GM18870 (cell line): ENCODE data around the gene ACD.

Source experiments
- ATAC-seq: cut with Tn5 transposase; IDR thresholded peaks from one replicate; pipeline ENCODE4 v1.9.1; 2021; ENCODE audit warnings: moderate library complexity; ENCODE audit not compliant: unreplicated experiment

Gene ACD

GRCh38 chr16:67648088-67648763 lies 11.8 kb downstream of the ACD start:
- no peak for ATAC-seq

DNA sequence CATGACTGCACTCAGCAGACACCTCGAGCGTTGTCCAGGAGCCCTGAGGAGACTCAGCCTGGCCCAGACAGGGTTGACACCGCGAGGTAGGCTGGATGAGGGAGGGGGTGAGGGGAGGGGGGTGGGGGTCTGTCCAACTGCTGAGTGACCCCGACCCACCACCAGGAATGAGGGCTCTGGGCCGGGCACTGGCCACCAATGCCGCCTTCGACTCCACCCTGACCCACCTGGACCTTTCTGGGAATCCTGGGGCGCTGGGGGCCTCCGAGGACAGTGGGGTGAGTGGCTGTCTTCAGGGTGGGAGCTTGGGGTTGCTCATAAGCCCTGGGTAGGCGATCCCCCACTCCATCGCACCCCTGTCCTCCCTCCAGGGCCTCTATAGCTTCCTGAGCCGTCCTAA lies 12.4 kb downstream of the ACD start:
- no peak for ATAC-seq

DNA sequence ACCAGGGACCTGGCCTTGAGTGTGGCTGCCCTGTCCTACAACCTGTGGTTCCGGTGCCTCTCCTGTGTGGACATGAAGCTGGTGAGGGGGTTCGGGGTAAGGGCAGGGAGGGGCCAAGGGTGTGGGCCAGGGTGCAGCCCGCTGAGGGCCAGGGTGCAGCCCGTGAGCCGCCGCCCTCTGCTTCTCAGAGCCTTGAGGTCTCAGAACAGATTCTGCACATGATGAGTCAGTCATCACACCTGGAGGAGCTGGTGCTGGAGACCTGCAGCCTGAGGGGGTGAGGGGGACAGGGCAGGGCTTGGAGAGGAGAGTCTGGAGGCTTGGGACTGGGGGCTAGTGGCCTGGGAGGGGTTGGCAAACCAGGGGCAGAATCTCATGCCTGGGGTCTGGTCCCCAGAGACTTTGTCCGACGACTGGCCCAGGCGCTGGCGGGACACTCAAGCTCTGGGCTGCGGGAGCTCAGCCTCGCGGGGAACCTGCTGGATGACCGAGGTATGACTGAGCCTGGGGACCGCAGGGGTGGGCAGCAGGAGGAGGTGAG lies 12.9 kb downstream of the ACD start:
- ATAC-seq, result no peak

GRCh38 chr16:67645397-67646121 lies 14.5 kb downstream of the ACD start:
- no peak for ATAC-seq

- ATAC-seq, result no peak
Observed at GRCh38 chr16:67644038-67644437, 16.0 kb downstream of the ACD start.

GRCh38 chr16:67641779-67642708 lies 18.0 kb downstream of the ACD start:
- no peak for ATAC-seq

DNA sequence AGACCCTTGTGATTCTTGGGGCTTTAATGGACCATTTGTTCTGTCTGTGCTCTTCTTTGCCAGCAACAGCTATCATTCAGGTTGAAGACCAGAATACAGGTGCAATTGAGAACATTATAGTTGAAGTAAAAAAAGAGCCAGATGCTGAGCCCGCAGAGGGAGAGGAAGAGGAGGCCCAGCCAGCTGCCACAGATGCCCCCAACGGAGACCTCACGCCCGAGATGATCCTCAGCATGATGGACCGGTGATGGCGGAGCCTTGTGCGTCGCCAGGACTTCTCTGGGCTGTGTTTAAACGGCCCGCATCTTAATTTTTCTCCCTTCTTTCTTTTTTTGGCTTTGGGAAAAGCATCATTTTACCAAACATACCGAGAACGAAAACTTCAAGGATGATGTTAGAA lies 22.4 kb downstream of the ACD start:
- no peak for ATAC-seq

- ATAC-seq, result no peak
Observed at GRCh38 chr16:67636713-67637112, 23.3 kb downstream of the ACD start.

- no peak for ATAC-seq
Observed at GRCh38 chr16:67632415-67633172, 27.5 kb downstream of the ACD start.

DNA sequence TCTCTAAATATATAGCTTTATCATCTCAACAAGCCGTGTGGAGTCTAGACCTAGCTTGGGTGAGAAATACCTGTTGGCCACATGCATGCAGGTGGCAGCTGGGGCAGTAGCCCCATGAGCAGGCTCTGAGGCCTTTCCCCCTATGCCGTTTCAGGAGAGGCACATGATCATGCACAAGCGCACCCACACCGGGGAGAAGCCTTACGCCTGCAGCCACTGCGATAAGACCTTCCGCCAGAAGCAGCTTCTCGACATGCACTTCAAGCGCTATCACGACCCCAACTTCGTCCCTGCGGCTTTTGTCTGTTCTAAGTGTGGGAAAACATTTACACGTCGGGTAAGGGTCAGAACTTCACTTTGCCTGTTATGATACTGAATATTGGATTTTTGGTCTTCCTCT lies 31.8 kb downstream of the ACD start:
- no peak for ATAC-seq

DNA sequence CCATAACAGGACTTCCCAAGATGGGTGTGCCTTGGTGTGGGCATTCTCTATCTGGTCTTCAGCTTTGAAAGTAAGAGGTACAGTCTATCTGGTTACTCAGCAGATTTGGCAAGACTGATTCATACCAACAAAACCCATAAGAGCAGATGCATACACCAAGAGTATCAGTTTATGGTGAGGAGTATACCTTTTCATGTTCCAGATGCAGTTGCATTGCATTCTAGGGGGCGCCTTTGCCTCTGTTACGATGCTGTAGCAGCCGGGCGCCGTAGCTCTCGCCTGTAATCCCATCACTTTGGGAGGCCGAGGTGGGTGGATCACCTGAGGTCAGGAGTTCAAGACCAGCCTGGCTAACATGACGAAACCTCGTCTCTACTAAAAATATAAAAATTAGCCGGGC lies 46.3 kb downstream of the ACD start:
- no peak for ATAC-seq

DNA sequence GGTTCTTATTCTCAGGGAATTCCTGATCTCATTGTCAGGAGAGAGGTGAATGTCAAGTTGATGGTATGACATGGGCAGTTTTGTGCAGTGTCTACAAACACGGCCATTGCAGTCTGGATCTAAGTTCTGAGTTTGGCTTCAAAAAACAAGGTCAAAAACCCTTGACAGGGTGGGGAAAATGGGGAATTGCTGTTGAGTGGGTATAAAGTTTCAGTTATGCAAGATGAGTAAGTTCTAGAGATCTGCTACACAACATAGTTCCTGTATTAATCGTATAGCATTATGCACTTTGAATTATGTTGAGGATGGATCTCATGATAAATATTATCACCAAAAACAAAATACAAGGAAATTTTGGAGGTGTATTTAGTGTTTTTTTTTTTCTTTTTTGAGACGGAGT lies 51.7 kb downstream of the ACD start:
- no peak for ATAC-seq
